ENCODE results near the gene ANKRD23.

ANKRD23 gene

DNA sequence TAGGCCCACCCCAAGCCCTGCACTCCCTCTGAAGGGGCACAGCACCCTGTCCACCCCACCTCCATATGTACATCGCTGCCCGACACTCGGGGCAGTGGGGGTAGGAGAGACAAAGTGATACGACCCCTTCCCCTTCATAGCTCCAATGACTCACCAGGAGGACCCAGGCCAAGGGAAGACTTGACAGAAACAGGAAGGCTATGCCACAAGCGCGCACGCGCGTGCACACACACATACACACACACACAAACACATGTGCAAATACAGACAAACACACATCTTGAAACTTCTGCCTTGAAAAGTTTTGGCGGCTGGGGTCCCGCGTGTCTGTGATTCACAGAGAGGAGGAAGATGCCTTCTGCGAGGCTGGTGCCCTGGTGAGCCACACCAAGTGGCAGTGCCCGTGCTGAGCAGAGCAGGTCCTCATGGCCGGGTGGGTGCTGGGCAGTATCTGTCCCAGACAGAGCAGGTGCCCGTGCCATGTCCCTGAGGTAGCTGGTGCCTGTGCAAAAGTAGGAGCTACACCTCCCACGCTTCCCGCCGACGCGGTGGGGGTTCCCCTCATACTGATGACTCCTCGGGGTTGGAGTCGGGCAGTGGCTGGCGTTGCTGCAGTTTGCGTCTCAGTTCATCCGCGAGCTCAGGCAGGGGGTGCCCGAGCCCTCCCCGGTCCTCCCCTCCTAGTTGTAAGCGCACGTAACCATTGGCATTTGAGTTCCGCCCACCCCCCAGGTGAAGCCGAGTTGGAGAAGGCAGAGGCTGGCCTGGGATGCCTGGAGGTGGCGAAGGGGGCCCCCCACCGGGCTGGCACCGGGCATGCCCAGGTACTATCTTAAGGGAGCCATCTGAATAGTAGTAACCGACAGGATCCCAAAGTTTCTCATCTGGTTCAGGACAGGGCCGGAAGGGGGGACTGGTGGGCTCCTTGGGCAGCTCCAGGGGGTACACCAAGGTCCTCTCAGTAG lies 16.5 kb upstream of the ANKRD23 start:
- H3K4me3 ChIP-seq (ENCODE audit: insufficient read length, low read depth), result no peak overlapping the region
- H3K4me1 ChIP-seq (ENCODE audit: insufficient read depth, insufficient read length), result peaks cover 19% of the 10 kb centered on the region
- no peaks in the 10 kb centered on the region for H3K9me3 ChIP-seq (ENCODE audit: insufficient read depth, low read length)
- no peaks in the 10 kb centered on the region for H3K27me3 ChIP-seq (ENCODE audit: insufficient read depth, insufficient read length)
- peaks cover 49% of the 10 kb centered on the region for H3K36me3 ChIP-seq (ENCODE audit: insufficient read depth, insufficient read length, low read length)
- TF ChIP-seq SUZ12 (IDR thresholded peaks at IDR 0.05; ENCODE audit: extremely low read depth, insufficient read depth, insufficient read length) (no peak), YY1 (IDR thresholded peaks at IDR 0.05; ENCODE audit: insufficient read depth, insufficient read length) (no peak)
- DNase-seq (ENCODE audit: low read depth, low spot score), result no peak
- H3K9ac ChIP-seq (ENCODE audit: insufficient read length, low read depth), result no peak overlapping the region

DNA sequence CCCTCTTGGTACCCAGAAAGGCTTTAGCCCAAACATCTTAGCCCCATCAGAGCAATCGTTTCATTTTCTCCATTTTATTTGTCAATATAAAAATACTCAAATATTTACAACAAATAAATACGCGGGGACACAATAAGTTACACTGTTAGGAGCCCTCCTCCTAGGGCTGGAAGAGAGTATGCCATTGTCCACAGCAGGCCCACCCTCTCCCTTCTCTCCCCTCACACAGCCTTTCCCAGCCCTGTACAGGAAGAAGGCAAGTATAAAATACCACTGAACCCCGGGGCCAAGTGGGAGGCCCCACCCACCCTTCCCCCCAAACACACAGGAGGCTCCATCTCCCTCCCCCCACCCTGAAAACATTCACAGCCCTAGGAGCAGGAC lies 15.9 kb upstream of the ANKRD23 start:
- Histone ChIP-seq H3K9ac (ENCODE audit: insufficient read length, low read depth) (no peak overlapping the region), H3K4me1 (ENCODE audit: insufficient read depth, insufficient read length) (peaks cover 19% of the 10 kb centered on the region), H3K4me3 (ENCODE audit: insufficient read length, low read depth) (no peak overlapping the region), H3K27me3 (ENCODE audit: insufficient read depth, insufficient read length) (no peaks in the 10 kb centered on the region), H3K9me3 (ENCODE audit: insufficient read depth, low read length) (no peaks in the 10 kb centered on the region), H3K36me3 (ENCODE audit: insufficient read depth, insufficient read length, low read length) (peaks cover 43% of the 10 kb centered on the region)
- DNase-seq (ENCODE audit: low read depth, low spot score), result no peak
- TF ChIP-seq YY1 (IDR thresholded peaks at IDR 0.05; ENCODE audit: insufficient read depth, insufficient read length) (no peak), SUZ12 (IDR thresholded peaks at IDR 0.05; ENCODE audit: extremely low read depth, insufficient read depth, insufficient read length) (no peak), ZNF274 (IDR thresholded peaks at IDR 0.05; ENCODE audit: low read depth, low read length) (no peak)

DNA sequence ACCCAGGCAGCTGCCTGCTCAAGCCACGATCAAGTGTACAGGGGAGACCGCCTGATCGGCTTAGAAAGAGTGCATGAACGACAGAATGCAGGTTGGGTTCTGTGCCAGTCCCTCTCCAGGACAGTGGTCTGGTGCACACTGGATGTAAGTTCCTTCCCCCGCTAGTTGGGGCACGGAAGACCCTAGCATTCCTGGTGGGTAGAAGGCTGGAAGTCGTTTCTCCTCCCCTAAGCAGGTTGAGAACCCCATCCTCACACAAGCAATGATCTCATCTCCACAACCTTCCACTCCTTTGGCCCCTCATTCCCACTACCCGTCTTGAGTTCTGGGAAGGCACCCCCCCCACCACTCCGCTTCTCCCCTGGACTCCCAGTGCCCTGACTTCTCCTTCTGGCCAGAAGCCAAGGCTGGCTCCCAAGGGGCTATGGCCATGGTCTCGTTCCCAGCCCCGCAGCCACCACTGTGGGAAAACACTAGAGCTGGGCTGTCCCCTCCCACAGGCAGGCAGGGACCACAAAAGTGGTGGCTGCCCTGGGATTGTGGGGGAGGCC lies 15.4 kb upstream of the ANKRD23 start:
- Histone ChIP-seq H3K36me3 (ENCODE audit: insufficient read depth, insufficient read length, low read length) (peaks cover 42% of the 10 kb centered on the region), H3K27me3 (ENCODE audit: insufficient read depth, insufficient read length) (no peaks in the 10 kb centered on the region), H3K9ac (ENCODE audit: insufficient read length, low read depth) (peak overlapping the region; percentile 88), H3K4me1 (ENCODE audit: insufficient read depth, insufficient read length) (peaks cover 17% of the 10 kb centered on the region), H3K4me3 (ENCODE audit: insufficient read length, low read depth) (peak overlapping the region; percentile 44), H3K9me3 (ENCODE audit: insufficient read depth, low read length) (no peaks in the 10 kb centered on the region)
- no peak for TF ChIP-seq ZNF274 (IDR thresholded peaks at IDR 0.05; ENCODE audit: low read depth, low read length)
- no peak for TF ChIP-seq SUZ12 (IDR thresholded peaks at IDR 0.05; ENCODE audit: extremely low read depth, insufficient read depth, insufficient read length)
- TF ChIP-seq YY1 (IDR thresholded peaks at IDR 0.05; ENCODE audit: insufficient read depth, insufficient read length), result no peak
- DNase-seq (ENCODE audit: low read depth, low spot score), result no peak

DNA sequence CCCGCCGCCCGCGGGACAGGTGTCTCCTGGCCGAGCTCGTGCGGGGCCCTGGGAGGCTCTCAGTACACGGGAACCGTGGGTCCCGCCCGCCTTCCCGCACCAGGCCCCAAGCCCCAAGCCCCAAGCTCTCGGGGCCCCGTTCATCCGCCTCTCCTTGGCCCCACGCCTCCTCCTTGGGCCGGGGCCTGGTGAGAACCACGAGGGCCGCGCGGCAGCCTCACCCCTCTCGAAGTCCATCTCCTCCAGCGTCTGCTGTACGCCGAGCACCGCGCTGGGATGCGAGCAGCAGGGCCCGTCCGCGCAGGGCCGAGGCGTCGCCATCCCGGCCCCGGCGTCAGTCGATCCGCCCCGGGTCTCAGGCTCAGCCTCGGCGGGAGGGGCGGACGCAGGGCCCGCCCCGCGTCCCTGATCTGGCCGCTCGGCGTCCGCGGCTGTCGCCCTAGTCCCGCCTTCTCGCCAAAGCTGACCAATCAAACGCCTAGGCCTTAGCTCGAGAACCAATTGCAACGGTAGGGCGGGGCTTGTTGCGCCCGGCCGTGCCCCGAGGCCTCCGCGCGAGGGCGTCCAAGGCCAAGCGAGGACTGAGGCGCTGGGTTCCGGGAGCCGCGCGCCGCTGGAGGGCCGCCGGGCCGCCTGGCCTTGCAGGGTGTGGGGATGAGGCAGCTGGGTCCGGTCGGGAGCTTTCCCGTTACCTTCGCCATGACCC lies 14.0 kb upstream of the ANKRD23 start, which contains the start of gene ANKRD39:
TSS of gene ANKRD39 (minus strand) at position 350 of the 706 bp plus-strand sequence. CDS start at position 321, 29 bp downstream.
- Histone ChIP-seq H3K4me1 (ENCODE audit: insufficient read depth, insufficient read length) (peaks cover 17% of the 10 kb centered on the region), H3K9me3 (ENCODE audit: insufficient read depth, low read length) (no peaks in the 10 kb centered on the region), H3K9ac (ENCODE audit: insufficient read length, low read depth) (peak within 1 kb of the TSS; percentile 88), H3K36me3 (ENCODE audit: insufficient read depth, insufficient read length, low read length) (peaks cover 38% of the 10 kb centered on the region), H3K4me3 (ENCODE audit: insufficient read length, low read depth) (peak within 1 kb of the TSS; percentile 73), H3K27me3 (ENCODE audit: insufficient read depth, insufficient read length) (no peaks in the 10 kb centered on the region)
- DNase-seq (ENCODE audit: low read depth, low spot score), result peak; percentile 99
- TF ChIP-seq SUZ12 (IDR thresholded peaks at IDR 0.05; ENCODE audit: extremely low read depth, insufficient read depth, insufficient read length) (no peak), YY1 (IDR thresholded peaks at IDR 0.05; ENCODE audit: insufficient read depth, insufficient read length) (peak; percentile 38)

DNA sequence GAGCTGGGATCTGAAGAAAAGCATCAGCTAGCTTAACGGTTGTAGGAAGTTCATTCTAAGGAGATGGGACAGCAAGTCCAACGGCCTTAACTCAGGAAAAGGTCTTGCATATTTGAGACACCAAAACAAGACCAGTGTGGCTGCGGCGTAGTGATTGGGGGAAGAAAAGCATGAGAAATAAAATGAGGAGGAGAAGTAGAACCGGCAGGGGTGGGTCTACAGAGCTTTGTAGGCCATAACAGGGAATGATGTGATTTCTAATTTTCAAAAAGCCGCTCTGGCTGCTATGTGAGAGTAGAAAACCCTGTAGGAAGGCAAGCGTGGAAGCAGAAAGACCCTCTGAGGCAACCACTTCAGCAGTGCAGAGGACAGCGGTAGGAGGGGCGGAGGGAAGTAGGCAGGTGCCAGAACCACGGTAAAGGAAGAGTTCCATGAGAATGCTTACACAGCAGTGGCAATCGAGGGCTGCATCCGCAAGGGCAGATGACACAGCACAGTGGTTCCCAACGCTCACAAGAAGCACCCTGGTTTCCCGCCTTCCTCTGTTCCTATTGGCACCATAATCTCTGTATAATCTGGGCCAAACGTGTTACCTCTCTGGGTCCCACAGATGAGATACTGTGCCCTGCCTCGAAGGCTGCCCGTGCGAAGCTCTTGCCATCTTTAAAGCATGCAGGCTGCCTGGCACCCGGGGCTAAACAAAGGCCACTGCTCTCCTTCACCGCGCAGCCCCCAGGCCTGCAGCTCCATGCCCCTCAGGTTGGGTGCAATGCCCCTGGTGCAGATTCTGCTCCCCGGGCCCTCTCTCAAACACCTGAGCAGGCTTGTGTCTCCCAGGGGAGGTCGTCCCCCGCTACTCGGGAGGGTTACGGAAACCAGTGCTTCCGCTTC lies 13.2 kb upstream of the ANKRD23 start:
- no peak for DNase-seq (ENCODE audit: low read depth, low spot score)
- peak overlapping the region; percentile 73 for H3K4me3 ChIP-seq (ENCODE audit: insufficient read length, low read depth)
- TF ChIP-seq YY1 (IDR thresholded peaks at IDR 0.05; ENCODE audit: insufficient read depth, insufficient read length) (no peak), SUZ12 (IDR thresholded peaks at IDR 0.05; ENCODE audit: extremely low read depth, insufficient read depth, insufficient read length) (no peak), ZNF274 (IDR thresholded peaks at IDR 0.05; ENCODE audit: low read depth, low read length) (no peak)

DNA sequence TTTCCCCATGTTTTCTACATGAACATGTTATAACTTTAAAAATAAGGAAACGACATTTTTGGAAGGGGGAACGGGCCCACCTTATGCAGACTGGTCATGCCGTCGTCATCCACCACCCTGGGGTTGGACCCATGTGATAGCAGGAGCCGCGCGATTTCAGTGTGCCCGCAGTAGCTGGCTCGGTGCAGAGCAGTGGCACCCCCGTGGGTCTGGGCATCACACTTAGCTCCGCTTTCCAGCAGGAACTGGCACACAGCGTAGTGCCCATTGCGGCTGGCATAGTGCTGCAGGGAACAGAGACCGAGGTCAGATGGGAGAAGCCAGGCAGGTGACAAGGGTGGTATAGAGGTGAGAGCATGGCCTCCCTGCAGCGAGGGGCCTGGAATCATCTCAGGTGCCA lies 9.5 kb upstream of the ANKRD23 start:
- H3K4me3 ChIP-seq (ENCODE audit: insufficient read length, low read depth), result no peak overlapping the region
- no peak for DNase-seq (ENCODE audit: low read depth, low spot score)
- H3K9ac ChIP-seq (ENCODE audit: insufficient read length, low read depth), result no peak overlapping the region
- H3K27me3 ChIP-seq (ENCODE audit: insufficient read depth, insufficient read length), result no peaks in the 10 kb centered on the region
- TF ChIP-seq ZNF274 (IDR thresholded peaks at IDR 0.05; ENCODE audit: low read depth, low read length), result no peak
- TF ChIP-seq YY1 (IDR thresholded peaks at IDR 0.05; ENCODE audit: insufficient read depth, insufficient read length), result no peak
- TF ChIP-seq SUZ12 (IDR thresholded peaks at IDR 0.05; ENCODE audit: extremely low read depth, insufficient read depth, insufficient read length), result no peak
- peaks cover 8% of the 10 kb centered on the region for H3K4me1 ChIP-seq (ENCODE audit: insufficient read depth, insufficient read length)
- peaks cover 46% of the 10 kb centered on the region for H3K36me3 ChIP-seq (ENCODE audit: insufficient read depth, insufficient read length, low read length)
- no peaks in the 10 kb centered on the region for H3K9me3 ChIP-seq (ENCODE audit: insufficient read depth, low read length)

More for the DNA sequence above, 13.2 kb upstream of the ANKRD23 start:
- Histone ChIP-seq H3K27me3 (ENCODE audit: insufficient read depth, insufficient read length) (no peaks in the 10 kb centered on the region), H3K9me3 (ENCODE audit: insufficient read depth, low read length) (no peaks in the 10 kb centered on the region), H3K4me1 (ENCODE audit: insufficient read depth, insufficient read length) (peaks cover 17% of the 10 kb centered on the region), H3K36me3 (ENCODE audit: insufficient read depth, insufficient read length, low read length) (peaks cover 38% of the 10 kb centered on the region), H3K9ac (ENCODE audit: insufficient read length, low read depth) (peak overlapping the region; percentile 88)

Data from NT2/D1 (cell line).